IPS-NIHi7 (cell line): ENCODE measurements around the gene SCAI.
"Not testable (repeated sequence)": the region's sequence is repeated elsewhere in the genome, so short reads cannot be mapped to it uniquely, and the experiment has no call there.

Source experiments
- DNase-seq: peaks from one replicate; pipeline ENCODE4 v3.0.0; 2012; ENCODE audit warnings: mixed read lengths; ENCODE audit errors: extremely low spot score

The SCAI gene

DNA sequence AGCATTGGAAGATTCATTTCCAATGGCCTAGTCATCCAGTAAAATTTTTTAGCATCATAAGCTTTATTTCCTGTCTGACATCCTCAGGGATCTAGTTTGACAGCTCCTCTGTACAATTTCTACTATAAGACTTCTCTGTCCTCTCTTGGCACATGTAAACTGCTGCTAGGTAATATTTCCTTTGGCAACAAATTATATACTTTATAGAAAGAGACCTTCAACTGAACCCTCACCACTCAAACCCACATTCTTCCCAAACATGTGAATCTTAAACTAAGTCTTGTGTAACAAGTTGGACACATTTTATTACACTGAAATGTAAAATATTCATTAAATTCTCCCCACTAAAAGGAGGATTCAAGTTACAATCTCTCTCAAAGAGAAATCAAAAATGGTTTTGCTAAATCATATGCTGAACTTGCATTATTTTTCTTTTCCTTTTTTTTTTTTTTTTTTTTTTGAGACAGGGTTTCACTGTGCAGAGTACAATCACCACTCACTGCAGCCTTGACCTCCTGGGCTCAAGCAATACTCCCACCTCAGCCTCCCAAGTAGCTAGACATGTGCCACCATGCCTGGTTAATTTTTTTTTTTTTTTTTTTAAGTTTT, 36.9 kb downstream of the SCAI start:
- DNase-seq, result no peak

DNA sequence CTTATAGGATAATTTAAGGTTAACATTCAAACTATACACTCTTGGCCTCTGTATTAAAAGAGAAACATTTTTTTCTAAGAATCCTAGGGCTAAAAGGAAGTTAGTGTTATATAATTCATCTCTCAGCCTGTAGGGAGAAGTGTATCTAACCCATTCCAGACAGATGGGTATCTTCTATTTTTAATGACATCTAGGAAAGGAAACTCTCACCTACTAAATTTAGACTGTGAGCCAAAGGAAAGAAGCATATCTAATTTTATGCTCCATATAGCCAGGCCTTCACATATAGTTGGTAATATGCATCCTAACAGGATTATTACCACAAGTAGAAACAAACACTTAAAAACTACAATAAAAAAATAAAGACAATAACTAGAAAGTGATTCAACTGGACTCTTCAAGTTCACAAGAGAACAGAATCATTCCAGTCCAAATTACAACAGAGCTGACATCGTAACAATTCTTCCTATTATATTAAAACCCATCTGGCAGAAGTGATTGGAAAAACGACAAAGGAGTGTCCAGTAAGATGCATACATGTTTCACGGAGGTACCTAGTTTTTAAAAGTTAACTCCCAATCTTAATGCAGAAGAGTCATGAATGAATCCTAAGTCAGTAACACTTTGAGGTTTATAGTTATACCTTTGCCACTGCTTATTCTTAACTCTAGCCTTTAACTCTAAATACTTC, 39.4 kb downstream of the SCAI start:
- no peak for DNase-seq

- DNase-seq, result no peak
Measured at GRCh38 chr9:125103021-125103420, 40.3 kb downstream of the SCAI start.

GRCh38 chr9:125100822-125101221, 42.5 kb downstream of the SCAI start:
- no peak for DNase-seq

- no peak for DNase-seq
Measured at GRCh38 chr9:125099816-125100215, 43.5 kb downstream of the SCAI start.

GRCh38 chr9:125095821-125096443, 47.4 kb downstream of the SCAI start:
- DNase-seq, result no peak

- no peak for DNase-seq
Measured at GRCh38 chr9:125091121-125091520, 52.2 kb downstream of the SCAI start.

DNA sequence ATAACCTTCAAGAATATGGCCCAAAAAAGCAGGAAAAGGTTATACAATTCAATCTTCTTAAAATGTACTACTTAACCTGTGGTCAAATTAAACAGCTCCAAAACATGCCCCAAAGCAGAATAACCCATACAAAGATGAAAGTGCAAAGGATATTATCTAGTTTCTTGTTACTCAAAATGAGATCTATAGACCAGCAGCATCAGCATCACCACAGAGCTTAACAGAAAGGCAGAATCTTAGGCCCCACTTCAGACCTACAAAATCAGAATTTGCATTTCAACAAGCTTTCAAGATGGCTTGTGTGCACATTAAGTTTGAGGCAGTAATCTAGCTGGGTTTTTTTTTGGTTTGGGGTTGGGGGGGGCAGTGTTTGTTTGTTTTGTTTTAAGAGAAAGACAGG, 54.0 kb downstream of the SCAI start:
- DNase-seq, result no peak

GRCh38 chr9:125088752-125089151, 54.6 kb downstream of the SCAI start:
- DNase-seq, result no peak

DNA sequence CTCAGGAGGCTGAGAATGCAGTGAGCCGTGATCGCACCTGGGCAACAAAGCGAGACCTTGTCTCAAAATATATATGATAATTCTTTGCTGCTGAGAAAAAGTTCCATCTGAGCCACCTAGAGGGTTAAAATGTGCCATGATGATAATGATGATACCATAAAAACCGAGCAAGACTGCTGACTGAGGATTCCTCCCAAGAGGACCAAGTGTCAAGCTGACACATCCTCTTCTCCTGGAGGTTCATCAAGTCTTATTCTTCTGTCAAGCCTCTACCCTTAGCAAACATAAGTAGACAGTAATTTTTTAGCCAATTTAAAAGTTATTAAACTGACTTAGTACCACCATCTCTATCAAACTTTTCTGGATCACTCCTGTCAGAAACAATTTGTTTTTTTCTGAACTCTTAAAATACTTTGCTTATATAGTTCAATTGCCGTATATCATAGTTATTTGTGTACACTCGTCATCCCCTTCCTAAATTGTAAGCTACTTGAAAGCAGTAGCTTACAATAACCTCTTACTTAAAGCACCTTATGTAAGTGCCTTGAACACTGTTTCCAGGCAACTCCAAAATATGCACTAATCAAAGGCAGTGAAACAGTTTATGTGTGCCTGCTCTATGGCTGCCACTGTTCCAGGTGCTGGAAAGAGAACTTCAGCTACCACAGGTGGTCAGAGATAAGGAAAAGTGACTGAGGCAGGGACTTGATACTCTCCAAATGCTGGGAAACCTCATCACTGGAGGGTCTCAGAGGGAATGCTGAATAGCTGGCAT, 57.4 kb downstream of the SCAI start:
- no peak for DNase-seq

DNA sequence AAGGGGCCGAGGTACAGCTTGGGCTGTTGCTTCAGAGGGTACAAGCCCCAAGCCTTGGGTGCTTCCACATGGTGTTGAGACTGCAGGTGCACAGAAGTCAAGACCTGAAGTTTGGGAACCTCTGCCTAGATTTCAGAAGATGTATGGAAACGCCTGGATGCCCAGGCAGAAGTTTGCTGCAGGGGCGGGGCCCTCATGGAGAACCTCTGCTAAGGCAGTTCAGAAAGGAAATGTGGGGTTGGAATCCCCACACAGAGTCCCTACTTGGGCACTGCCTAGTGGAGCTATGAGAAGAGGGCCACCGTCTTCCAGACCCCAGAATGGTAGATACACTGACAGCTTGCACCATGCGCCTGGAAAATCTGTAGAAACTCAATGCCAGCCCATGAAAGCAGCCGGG, 61.1 kb downstream of the SCAI start:
- DNase-seq, result not testable (repeated sequence)

DNA sequence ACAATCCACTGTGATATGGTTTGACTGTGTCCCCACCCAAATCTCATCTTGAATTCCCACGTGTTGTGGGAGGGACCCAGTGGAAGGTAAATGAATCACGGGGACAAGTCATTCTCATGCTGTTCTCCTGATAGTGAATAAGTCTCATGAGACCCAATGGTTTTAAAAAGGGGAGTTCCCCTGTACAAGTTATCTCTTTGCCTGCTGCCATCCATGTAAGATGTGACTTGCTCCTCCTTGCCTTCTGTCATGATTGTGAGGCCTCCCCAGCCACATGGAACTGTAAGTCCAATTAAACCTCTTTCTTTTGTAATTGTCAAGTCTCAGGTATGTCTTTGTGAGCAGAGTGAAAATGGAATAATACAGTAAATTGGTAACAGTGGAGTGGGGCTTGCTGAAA, 62.5 kb downstream of the SCAI start:
- not testable (repeated sequence) for DNase-seq

GRCh38 chr9:125079931-125080330, 63.4 kb downstream of the SCAI start:
- no peak for DNase-seq

GRCh38 chr9:125075997-125076396, 67.3 kb downstream of the SCAI start:
- no peak for DNase-seq

- DNase-seq, result no peak
Measured at GRCh38 chr9:125074976-125075375, 68.4 kb downstream of the SCAI start.

DNA sequence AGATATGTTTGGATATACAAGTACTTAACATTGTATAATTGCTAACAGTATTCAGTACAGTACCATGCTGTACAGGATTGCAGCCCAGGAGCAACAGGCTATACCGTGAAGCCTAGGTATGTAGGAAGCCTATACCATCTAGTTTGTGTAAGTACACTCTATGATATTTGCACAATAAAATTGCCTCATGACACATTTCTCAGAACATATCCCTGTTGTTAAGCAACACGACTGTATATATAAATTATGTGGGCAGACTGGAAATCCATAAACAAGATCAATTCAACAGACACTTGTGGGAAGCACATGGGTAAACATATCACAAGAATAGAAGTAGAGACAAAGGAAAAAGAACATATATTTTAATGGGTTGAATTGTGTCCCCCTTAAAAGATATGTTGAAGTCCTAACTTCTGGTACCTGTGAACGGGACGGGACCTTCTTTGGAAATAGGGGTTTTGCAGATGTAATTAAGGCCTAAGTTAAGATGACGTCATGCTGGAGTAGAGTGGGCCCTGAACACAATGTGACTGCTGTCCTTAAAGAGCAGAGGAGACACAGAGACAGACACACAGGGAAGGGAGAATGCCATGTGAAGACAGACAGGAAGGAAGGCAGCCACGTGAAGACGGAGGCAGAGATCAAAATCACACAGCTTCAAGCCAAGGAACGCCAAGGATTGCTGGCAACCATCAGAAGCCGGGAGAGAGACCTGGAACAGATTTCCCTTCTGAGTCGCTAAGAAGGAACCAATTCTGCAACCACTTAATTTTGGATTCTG, 76.3 kb downstream of the SCAI start:
- DNase-seq, result no peak

DNA sequence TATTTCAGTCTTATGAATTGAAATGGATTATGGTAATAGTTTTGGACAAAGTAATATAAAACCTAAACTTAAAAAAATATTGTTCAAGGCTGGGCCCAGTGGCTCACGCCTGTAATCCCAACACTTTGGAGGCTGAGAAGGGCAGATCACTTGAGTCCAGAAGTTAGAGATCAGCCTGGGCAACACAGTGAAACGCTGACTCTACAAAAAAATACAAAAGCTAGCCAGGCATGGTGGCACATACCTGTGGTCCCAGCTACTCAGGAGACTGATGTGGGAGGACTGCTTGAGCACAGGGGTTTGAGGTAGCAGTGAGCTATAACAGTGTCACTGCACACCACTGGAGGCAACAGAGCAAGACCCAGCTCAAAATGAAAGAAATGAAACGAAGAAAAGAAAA, 81.9 kb downstream of the SCAI start:
- no peak for DNase-seq

GRCh38 chr9:125049212-125050049, 93.9 kb downstream of the SCAI start:
- no peak for DNase-seq

DNA sequence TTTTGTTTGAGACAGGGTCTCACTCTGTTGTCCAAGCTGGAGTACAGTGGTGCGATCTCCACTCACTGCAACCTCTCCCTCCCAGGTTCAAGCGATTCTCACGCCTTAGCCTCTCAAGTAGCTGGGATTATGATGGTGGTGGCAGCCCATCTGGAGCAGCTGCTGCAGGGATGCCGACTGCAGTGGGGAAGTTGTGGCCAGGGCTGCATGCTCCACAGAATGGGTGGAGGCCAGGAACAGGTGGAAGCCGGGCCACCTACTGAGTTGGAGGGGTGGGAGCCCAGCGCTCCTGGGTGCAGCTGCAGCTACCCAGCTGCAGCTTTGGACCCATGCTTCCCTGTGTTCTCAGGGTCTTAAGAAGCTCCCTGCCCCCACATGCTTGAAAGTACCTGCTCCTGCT, 99.7 kb downstream of the SCAI start:
- no peak for DNase-seq

DNA sequence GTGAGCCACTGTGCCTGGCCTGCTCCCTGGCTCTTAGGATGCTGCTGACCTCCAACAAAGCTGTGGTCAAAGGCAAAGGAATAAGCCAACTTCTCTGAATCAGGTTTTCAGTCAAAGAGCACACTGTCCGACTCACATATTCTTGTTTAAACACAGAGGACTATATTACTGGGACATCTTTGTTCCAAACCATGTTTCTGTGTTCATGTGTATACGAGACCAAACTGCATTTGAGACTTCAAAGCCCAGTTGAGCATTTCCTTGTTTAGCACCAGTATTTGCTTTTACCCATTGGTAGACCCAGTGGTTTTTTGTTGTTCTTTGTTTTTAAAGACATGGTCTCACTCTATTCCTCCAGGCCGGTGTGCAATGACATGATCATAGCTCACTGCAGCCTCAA, 100.2 kb downstream of the SCAI start:
- no peak for DNase-seq

DNA sequence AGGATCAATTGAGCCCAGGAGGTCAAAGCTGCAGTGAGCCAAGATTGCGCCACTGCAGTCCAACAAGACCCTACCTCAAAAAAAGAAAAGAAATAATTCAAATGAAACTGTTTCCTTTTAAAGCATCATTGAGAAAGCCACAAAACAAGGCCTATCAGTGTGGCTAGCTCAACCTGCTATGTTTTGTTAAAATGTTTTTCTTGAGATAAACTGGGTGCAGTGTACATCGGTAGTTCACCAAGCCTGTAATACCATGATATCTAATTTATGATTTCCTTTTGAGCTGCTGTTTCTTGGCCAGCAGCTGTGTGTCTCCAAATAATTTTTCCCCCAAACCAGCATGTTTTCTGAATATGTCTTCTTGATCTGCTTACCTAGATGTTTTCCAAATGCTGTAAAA, 105.2 kb downstream of the SCAI start:
- DNase-seq, result no peak
